ENCODE results near the gene CXCR6.

CXCR6 gene

DNA sequence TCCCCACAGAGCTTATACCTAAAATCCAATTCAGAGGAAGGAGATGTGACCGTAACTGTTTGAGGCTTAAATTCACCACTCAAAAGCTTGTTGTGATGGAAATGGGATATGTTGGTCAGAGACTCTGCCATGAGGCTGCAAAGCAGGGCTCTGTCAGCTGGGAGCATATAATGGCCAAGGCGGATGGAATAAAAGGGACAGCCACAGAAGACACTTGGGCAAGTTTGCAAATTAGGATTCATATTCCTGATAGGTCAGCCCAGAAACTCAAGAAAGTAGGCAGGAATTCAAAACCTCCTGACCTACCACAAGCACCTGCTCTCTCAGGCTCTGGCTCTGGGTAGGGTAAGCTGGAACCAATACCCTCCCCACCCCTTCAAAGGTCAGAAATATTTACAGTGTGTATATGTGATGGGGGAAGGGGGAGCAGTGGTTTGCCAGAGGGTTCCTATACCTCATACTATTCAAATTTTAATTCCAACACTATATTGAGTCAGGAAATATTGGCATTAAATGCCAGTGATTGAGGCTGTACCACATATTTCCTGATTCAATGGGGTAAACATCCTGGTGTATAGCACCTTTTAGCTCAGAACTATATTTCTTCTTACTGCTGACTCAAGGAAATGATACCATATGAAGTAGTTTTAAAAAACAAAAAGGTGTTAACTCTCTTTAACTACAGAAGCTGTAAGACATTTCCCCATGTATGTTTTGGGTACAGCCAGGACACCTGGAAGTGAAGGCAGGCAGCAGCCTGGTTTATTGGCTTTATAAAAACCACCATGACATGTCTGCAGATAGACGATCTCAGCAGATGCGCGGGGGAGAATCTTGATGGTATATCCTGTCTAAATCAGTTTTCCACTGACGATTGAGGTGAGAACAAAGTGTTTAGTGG is 33.2 kb downstream of the CXCR6 start:
- TF ChIP-seq, protein P1, sequence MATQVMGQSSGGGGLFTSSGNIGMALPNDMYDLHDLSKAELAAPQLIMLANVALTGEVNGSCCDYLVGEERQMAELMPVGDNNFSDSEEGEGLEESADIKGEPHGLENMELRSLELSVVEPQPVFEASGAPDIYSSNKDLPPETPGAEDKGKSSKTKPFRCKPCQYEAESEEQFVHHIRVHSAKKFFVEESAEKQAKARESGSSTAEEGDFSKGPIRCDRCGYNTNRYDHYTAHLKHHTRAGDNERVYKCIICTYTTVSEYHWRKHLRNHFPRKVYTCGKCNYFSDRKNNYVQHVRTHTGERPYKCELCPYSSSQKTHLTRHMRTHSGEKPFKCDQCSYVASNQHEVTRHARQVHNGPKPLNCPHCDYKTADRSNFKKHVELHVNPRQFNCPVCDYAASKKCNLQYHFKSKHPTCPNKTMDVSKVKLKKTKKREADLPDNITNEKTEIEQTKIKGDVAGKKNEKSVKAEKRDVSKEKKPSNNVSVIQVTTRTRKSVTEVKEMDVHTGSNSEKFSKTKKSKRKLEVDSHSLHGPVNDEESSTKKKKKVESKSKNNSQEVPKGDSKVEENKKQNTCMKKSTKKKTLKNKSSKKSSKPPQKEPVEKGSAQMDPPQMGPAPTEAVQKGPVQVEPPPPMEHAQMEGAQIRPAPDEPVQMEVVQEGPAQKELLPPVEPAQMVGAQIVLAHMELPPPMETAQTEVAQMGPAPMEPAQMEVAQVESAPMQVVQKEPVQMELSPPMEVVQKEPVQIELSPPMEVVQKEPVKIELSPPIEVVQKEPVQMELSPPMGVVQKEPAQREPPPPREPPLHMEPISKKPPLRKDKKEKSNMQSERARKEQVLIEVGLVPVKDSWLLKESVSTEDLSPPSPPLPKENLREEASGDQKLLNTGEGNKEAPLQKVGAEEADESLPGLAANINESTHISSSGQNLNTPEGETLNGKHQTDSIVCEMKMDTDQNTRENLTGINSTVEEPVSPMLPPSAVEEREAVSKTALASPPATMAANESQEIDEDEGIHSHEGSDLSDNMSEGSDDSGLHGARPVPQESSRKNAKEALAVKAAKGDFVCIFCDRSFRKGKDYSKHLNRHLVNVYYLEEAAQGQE (IDR thresholded peaks at IDR 0.05; ENCODE audit: low read depth), result no peak
- TF ChIP-seq ZBTB7A (IDR thresholded peaks at IDR 0.05; ENCODE audit: low read depth), result no peak
- TF ChIP-seq NFIC (IDR thresholded peaks at IDR 0.05), result no peak
- no peak for TF ChIP-seq FOXM1 (IDR thresholded peaks at IDR 0.05; ENCODE audit: borderline replicate concordance, low read depth)
- no peak for TF ChIP-seq RAD21 (IDR thresholded peaks at IDR 0.05; ENCODE audit: low read depth)
- no peak for TF ChIP-seq EGR1 (IDR thresholded peaks at IDR 0.05)
- no peak for TF ChIP-seq EP300 (IDR thresholded peaks at IDR 0.05; ENCODE audit: borderline replicate concordance)

DNA sequence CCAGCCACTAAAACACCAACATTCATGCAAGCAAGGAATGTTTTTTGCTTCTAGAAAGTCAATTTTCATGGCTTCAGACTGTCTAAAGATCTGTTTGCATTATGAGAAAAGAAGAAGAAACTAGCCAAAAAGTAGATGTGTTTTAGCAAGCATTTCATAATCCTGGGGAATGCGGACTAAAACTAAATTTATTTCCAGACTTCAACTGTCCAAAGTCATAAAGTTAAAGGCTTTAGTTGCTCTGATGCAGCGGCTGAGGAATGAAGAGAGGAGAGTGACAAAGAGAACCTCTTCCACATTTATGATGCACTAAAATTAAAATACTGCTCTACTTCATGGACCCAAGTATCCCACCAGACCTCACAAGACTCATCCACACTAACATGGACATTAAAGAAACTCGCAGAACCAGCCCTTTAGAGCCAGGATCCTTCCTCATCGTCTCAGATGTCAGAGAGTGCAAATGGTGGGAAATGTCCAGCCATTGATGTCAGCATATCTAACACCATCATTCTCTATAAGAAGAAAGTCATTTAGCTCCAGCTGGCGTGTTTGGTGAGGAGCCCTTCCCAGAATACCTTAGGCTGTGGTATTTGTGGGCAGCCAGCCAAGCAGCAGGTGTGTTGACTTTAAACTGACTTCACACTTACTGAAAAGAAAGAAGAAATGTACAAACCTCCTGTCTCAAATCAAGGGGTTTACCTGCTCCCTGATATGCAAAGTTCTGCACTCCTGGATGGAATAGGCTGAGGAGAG is 34.9 kb downstream of the CXCR6 start:
- TF ChIP-seq NFIC (IDR thresholded peaks at IDR 0.05) (peak; percentile 76), FOXM1 (IDR thresholded peaks at IDR 0.05; ENCODE audit: borderline replicate concordance, low read depth) (no peak), EGR1 (IDR thresholded peaks at IDR 0.05) (no peak), YY1 (IDR thresholded peaks at IDR 0.05; ENCODE audit: low read depth) (no peak), ZBTB7A (IDR thresholded peaks at IDR 0.05; ENCODE audit: low read depth) (no peak), CREB1 (IDR thresholded peaks at IDR 0.05; ENCODE audit: low read depth) (no peak), TAF1 (IDR thresholded peaks at IDR 0.05; ENCODE audit: low read depth) (no peak), TCF12 (IDR thresholded peaks at IDR 0.05; ENCODE audit: low read depth) (no peak)
- TF ChIP-seq, protein P1 (IDR thresholded peaks at IDR 0.05; ENCODE audit: low read depth), result no peak
- TF ChIP-seq, protein P2, sequence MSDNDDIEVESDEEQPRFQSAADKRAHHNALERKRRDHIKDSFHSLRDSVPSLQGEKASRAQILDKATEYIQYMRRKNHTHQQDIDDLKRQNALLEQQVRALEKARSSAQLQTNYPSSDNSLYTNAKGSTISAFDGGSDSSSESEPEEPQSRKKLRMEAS (IDR thresholded peaks at IDR 0.05), result 0 out of 2 replicates have a peak, but pooled peaks have one; percentile 22
- TF ChIP-seq, protein P3, sequence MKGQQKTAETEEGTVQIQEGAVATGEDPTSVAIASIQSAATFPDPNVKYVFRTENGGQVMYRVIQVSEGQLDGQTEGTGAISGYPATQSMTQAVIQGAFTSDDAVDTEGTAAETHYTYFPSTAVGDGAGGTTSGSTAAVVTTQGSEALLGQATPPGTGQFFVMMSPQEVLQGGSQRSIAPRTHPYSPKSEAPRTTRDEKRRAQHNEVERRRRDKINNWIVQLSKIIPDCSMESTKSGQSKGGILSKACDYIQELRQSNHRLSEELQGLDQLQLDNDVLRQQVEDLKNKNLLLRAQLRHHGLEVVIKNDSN (IDR thresholded peaks at IDR 0.05), result no peak

DNA sequence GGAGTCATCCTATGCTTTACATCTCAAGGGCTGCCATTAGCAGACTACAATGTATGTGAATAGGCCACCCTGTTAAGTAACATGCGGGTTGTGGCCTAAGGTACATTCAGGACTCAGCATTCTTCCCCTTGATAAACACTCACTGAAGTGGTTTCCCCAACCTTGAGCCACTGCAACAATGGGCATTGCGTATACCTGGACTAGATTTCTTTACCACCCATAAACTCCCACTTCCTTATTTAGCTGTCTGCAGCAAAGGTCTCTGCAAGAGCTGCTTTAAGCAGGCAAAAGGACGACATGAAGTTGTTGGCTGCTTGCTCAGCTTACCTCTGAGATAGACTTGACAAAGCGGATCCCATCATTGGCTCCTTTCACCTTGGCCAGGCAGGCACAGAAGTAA is 36.1 kb downstream of the CXCR6 start:
- TF ChIP-seq, protein P2 (IDR thresholded peaks at IDR 0.05), result no peak

DNA sequence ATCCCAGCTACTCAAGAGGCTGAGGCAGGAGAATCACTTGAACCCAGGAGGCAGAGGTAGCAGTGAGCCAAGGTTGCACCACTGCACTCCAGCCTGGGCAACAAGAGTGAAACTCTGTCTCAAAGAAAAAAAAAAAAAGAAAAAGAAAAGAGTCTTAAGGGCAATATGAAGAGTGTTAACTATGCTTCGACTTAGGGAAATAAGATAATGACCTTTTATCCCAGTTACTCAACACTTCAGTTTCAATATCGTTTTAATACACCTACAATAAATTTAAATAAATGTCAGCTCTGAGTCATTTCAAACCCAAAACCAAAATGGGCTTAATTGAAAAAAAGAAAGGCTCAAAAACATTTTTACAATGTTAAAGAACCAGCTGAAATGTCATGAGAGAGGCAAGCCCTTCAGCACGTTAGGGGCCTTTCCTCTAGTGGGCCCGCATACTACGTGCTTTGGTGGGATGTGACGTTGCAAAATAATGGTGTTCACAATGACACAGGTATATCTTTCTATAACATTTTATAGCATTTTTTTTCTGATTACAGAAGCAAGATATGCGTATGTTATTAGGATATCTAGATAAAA is 37.1 kb downstream of the CXCR6 start:
- TF ChIP-seq YY1 (IDR thresholded peaks at IDR 0.05; ENCODE audit: low read depth), result no peak
- TF ChIP-seq EGR1 (IDR thresholded peaks at IDR 0.05), result no peak
- TF ChIP-seq, protein P3 (IDR thresholded peaks at IDR 0.05), result no peak
- no peak for TF ChIP-seq TCF12 (IDR thresholded peaks at IDR 0.05; ENCODE audit: low read depth)
- TF ChIP-seq NFIC (IDR thresholded peaks at IDR 0.05), result no peak
- no peak for TF ChIP-seq EP300 (IDR thresholded peaks at IDR 0.05; ENCODE audit: borderline replicate concordance)
- no peak for TF ChIP-seq CREB1 (IDR thresholded peaks at IDR 0.05; ENCODE audit: low read depth)
- TF ChIP-seq FOXM1 (IDR thresholded peaks at IDR 0.05; ENCODE audit: borderline replicate concordance, low read depth), result no peak
- TF ChIP-seq, protein P2 (IDR thresholded peaks at IDR 0.05), result no peak
- no peak for TF ChIP-seq TAF1 (IDR thresholded peaks at IDR 0.05; ENCODE audit: low read depth)
- no peak for TF ChIP-seq RAD21 (IDR thresholded peaks at IDR 0.05; ENCODE audit: low read depth)
- TF ChIP-seq TEAD4 (IDR thresholded peaks at IDR 0.05), result no peak
- TF ChIP-seq, protein P1 (IDR thresholded peaks at IDR 0.05; ENCODE audit: low read depth), result no peak
- no peak for TF ChIP-seq CEBPB (IDR thresholded peaks at IDR 0.05)

All from Ishikawa (cell line).